Osteocyte (in vitro differentiated cells): ENCODE measurements around the gene NELL2. TPM values are rescaled to one million over a fixed set of nuclear protein-coding genes. Genes with fewer than 3 reads are reported as not detected.

Experiments used
- DNase-seq: peaks from one replicate; pipeline ENCODE4 v3.0.0; 2021; ENCODE audit warnings: mixed read lengths; ENCODE audit not compliant: unreplicated experiment; ENCODE audit errors: extremely low spot score
- H3K27ac Mint-ChIP-seq: one replicate; pipeline ENCODE4 v1.8.0; 2021; ENCODE audit warnings: mild to moderate bottlenecking, mixed read lengths; ENCODE audit not compliant: unreplicated experiment
- H3K27me3 Mint-ChIP-seq: one replicate; pipeline ENCODE4 v1.8.0; 2021; ENCODE audit warnings: mixed read lengths; ENCODE audit not compliant: unreplicated experiment
- H3K36me3 Mint-ChIP-seq: one replicate; pipeline ENCODE4 v1.8.0; 2021; ENCODE audit warnings: mixed read lengths; ENCODE audit not compliant: unreplicated experiment
- H3K4me1 Mint-ChIP-seq: one replicate; pipeline ENCODE4 v1.8.0; 2021; ENCODE audit warnings: mixed read lengths; ENCODE audit not compliant: unreplicated experiment
- H3K4me3 Mint-ChIP-seq: one replicate; pipeline ENCODE4 v1.8.0; 2021; ENCODE audit warnings: mild to moderate bottlenecking, moderate library complexity, mixed read lengths; ENCODE audit not compliant: unreplicated experiment
- H3K9me3 Mint-ChIP-seq: one replicate; pipeline ENCODE4 v1.8.0; 2021; ENCODE audit warnings: mixed read lengths; ENCODE audit not compliant: unreplicated experiment
- total RNA-seq: library from RNA; stranded (reverse); gene quantifications from 2 replicates; pipeline ENCODE4 v1.2.1, GENCODE V29; 2021
- TF ChIP-seq, protein P1 (sequence below): fragments of 200-600 bp; sonication (generic); IDR thresholded peaks from 2 replicates; pipeline ENCODE4 v1.5.0; 2021; ENCODE audit warnings: antibody characterized with exemption, mild to moderate bottlenecking, moderate library complexity

The NELL2 gene
- total RNA-seq, 1 donor from 2014 or later = not detected

DNA sequence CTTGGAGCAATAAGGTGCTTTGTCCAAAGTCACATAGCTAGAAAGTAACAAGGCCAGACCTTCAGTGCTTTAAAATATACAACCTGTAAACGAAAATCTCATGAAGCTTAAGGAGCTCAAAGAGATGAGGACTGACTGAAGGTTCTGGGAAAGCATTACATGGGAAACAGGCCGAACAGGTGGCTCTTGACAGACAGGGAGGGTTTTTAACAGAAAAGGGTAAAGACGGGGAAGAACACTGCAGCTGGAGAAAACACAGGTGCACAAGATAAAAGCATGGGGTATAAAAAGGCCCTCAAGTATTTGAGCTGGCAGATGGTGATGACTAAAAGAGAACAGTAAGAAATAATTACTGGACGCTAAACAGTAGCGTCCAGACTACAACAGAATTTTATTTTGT lies 257.2 kb downstream of the NELL2 start:
- H3K9me3 Mint-ChIP-seq = no peaks in the 10 kb centered on the region
- no peaks in the 10 kb centered on the region for H3K36me3 Mint-ChIP-seq
- H3K4me3 Mint-ChIP-seq = no peak overlapping the region
- no peaks in the 10 kb centered on the region for H3K27me3 Mint-ChIP-seq
- no peak for DNase-seq
- H3K27ac Mint-ChIP-seq = no peak overlapping the region
- TF ChIP-seq, protein P1, sequence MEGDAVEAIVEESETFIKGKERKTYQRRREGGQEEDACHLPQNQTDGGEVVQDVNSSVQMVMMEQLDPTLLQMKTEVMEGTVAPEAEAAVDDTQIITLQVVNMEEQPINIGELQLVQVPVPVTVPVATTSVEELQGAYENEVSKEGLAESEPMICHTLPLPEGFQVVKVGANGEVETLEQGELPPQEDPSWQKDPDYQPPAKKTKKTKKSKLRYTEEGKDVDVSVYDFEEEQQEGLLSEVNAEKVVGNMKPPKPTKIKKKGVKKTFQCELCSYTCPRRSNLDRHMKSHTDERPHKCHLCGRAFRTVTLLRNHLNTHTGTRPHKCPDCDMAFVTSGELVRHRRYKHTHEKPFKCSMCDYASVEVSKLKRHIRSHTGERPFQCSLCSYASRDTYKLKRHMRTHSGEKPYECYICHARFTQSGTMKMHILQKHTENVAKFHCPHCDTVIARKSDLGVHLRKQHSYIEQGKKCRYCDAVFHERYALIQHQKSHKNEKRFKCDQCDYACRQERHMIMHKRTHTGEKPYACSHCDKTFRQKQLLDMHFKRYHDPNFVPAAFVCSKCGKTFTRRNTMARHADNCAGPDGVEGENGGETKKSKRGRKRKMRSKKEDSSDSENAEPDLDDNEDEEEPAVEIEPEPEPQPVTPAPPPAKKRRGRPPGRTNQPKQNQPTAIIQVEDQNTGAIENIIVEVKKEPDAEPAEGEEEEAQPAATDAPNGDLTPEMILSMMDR = no peak
- no peaks in the 10 kb centered on the region for H3K4me1 Mint-ChIP-seq

DNA sequence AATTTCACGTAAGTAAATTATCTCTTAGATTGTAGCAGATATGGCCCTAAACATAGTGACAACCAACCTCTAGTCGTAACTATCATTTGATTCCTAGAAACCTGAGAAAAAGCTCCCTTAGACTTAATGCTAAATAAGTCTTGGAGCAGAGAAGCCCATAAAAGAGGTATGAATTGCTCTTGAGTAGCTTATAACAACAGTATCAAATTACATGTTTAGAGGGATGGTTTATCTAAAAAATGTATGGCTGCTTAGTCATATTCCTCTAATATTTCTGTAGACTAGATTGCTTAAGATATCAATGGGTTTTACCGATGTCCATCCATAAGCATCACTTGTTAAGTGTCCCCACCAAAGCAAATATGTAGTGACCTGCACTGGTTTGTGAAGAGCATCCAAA lies 259.7 kb downstream of the NELL2 start:
- no peak overlapping the region for H3K27ac Mint-ChIP-seq
- H3K4me3 Mint-ChIP-seq = no peak overlapping the region
- TF ChIP-seq, protein P1 = no peak
- H3K4me1 Mint-ChIP-seq = no peaks in the 10 kb centered on the region
- no peaks in the 10 kb centered on the region for H3K9me3 Mint-ChIP-seq
- H3K36me3 Mint-ChIP-seq = no peaks in the 10 kb centered on the region
- no peak for DNase-seq
- no peaks in the 10 kb centered on the region for H3K27me3 Mint-ChIP-seq

DNA sequence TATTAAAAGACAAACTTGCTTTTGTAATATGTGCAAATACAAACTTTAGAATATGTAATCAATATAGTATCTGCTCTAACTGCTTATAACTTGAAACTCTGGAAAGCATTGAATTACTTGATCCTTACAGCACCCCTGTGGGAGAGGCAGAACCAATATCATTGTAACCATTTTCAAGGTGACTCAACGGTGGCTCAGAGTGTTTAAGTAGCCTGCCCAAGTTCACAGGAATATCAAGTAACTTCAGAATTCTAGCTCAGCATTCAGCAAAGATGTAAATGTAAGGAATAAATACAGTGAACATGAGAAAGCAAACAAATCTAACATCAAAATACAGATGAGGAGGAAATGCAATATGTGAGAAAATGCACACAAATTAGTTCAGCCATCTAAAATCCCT lies 264.6 kb downstream of the NELL2 start:
- H3K9me3 Mint-ChIP-seq = no peaks in the 10 kb centered on the region
- H3K27ac Mint-ChIP-seq = no peak overlapping the region
- no peak for DNase-seq
- TF ChIP-seq, protein P1 = no peak
- H3K4me1 Mint-ChIP-seq = no peaks in the 10 kb centered on the region
- H3K27me3 Mint-ChIP-seq = no peaks in the 10 kb centered on the region
- no peaks in the 10 kb centered on the region for H3K36me3 Mint-ChIP-seq
- H3K4me3 Mint-ChIP-seq = no peak overlapping the region

DNA sequence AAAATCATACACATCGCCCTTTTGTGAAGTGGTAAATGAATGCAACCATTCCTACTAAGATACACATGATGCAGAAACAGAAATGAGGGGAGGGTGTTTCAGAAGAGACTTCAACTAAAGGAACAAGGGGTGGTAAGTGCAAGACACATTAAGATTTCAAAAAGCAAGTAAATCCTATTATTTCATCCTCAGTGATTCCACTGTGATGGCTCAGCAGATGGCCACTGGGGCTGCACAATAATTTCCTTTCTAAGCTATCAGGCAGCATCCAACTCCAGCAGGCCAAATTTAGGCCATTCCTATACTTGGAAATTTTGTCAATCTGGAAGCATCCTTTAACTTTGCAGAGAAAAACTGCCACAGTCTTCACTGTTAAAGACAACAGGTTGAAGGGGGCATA lies 272.4 kb downstream of the NELL2 start:
- TF ChIP-seq, protein P1 = no peak
- DNase-seq = no peak
- Mint-ChIP-seq H3K4me1 (no peaks in the 10 kb centered on the region), H3K4me3 (no peak overlapping the region), H3K27me3 (no peaks in the 10 kb centered on the region), H3K27ac (no peak overlapping the region), H3K36me3 (no peaks in the 10 kb centered on the region), H3K9me3 (no peaks in the 10 kb centered on the region)

DNA sequence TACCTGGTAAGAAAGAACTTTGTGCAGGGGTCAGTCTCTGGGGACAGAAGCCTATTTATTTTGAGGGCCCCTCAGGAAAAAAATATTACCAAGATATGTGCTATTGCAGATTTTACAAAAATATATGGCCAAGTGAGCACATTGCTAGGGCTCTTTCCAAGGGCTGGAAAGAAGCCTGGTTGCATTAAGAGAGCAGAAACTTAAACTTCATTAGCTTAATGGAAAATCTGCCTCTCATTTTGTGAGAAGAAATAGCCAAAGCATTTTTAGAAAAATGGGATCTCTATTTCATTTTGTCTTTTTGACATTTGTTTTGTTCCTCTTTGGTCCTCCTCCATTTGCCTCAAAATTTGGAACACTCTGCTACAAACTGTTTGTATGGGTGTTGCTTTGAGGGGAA lies 283.5 kb downstream of the NELL2 start:
- Mint-ChIP-seq H3K9me3 (no peaks in the 10 kb centered on the region), H3K27me3 (peaks cover 1% of the 10 kb centered on the region), H3K27ac (no peak overlapping the region), H3K4me3 (no peak overlapping the region), H3K36me3 (no peaks in the 10 kb centered on the region), H3K4me1 (no peaks in the 10 kb centered on the region)
- TF ChIP-seq, protein P1 = no peak
- no peak for DNase-seq
